ENCODE measurements around the gene HAUS8.

DNA sequence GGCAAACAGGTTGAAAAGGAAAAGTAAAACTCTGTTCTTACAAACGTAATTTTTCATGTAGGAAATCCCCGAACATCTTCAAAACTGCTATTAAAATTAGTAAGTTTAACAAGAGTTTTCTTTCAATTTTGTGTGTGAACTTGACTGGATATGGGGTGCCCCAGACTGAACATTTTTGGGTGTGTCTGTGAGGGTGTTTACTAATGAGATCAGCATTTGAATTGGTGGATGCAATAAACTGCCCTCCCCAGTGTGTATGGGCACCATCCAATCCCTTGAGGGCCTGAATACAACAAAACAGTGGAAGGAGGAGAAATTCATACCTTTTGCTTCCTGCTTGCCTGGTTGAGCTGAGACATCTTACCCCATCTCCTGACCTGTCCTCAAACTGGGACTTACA, 11.8 kb downstream of the HAUS8 start:
- TF ChIP-seq POLR2A (IDR thresholded peaks at IDR 0.05) = no peak
- no peak for TF ChIP-seq CTCF (IDR thresholded peaks at IDR 0.05)
